Transverse colon (tissue), 3 donors: ENCODE data around the gene XPOT.

Experiments used
- CTCF ChIP-seq, 5 experiments: fragments of 200-600 bp in 3 of 5; fragments of 450-650 bp in 2 of 5; sonication (generic) in 3 of 5; IDR thresholded peaks; 1 replicate in 2 of 5; 2 replicates in 3 of 5; pipeline ENCODE4 v1.5.1; 2016 to 2017; ENCODE audit warnings: antibody characterized with exemption in 5 of 5, inconsistent platforms in 3 of 5, mild to moderate bottlenecking in 2 of 5, moderate library complexity in 1 of 5
- POLR2A ChIP-seq: fragments of 450-650 bp; IDR thresholded peaks from one replicate; pipeline ENCODE4 v1.6.1; 2016; ENCODE audit warnings: antibody characterized with exemption, mild to moderate bottlenecking, moderate library complexity

- TF ChIP-seq CTCF (IDR thresholded peaks at IDR 0.05) (no peak), POLR2A (no peak)
These were observed 4.2 kb upstream of the XPOT start for GRCh38 chr12:64400041-64400440.
